ENCODE measurements around the gene TMEM30A.

The TMEM30A gene

DNA sequence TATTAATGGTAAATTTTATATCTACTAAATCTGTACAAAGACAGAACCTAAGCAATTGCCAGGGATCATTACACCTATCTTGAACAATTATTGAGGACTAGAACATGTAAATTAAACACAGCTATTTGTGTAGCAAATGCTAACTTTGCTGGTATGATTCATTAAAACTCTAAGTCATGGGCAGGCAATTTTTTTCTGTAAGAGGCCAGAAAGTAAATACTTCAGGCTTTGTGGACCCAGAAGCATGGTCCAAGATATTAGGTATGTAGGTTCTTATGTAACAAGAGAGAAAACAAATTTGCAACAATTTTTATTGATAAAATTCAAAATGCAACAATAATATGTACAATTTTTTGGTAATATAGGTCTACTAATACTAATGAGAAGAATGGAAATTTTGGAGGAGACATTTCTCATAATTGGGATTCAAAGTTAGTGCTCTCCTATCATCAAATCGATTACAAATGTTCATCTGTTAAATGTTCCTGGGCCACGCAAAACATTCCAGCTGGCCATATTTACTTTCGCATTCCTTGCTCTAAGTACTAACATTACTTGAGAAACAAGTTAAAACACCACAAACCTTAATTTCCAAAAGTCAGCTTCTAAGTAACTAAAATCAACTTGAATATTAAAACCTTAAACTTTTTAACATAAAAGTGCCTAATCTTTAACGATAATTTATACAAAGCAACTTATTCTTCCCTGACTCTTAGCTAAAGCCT lies 4.3 kb downstream of the TMEM30A start:
- H3K4me3 ChIP-seq (ENCODE audit: extremely low read depth, insufficient read depth, low read length, poor library complexity, severe bottlenecking), result no peak overlapping the region
- no peaks in the 10 kb centered on the region for H3K9me3 ChIP-seq (ENCODE audit: control insufficient read depth, low read length)
- peaks cover 12% of the 10 kb centered on the region for H3K36me3 ChIP-seq (ENCODE audit: control insufficient read depth, insufficient read depth, low read length)
- WGBS, 2 experiments (ENCODE audit: insufficient coverage in 2 of 2), result 87 to 94% methylated on average over 3 of the region's 4 CpGs
- H3K27ac ChIP-seq (ENCODE audit: low read depth, low read length, severe bottlenecking), result no peak overlapping the region
- peaks cover 7% of the 10 kb centered on the region for H3K4me1 ChIP-seq (ENCODE audit: control insufficient read depth, insufficient read depth, low read length, poor library complexity, severe bottlenecking)

DNA sequence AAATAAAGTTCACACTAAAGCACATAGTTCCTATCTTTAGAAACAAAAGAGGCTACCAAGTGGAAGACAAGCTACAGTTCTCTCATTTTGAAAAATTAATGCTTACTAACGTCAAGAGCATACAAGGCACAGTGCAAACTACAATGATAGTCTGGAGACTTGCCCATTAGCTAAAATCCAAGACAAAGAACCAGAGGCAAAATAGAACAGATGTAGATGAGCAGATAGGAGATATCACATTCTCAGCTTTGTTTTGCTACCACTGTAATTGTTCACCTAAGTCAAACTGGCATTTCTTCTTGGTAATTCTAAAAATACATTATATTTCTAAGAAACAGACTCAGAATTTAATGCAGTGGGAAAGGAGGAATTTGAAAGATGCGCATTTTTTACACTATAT lies 5.2 kb downstream of the TMEM30A start:
- 100% methylated on average over 1 of the region's 2 CpGs; no CpG with 5 or more reads in 1 of the 2 experiments for WGBS, 2 experiments (ENCODE audit: insufficient coverage in 2 of 2)
- Histone ChIP-seq H3K9me3 (ENCODE audit: control insufficient read depth, low read length) (no peaks in the 10 kb centered on the region), H3K36me3 (ENCODE audit: control insufficient read depth, insufficient read depth, low read length) (peaks cover 18% of the 10 kb centered on the region), H3K4me1 (ENCODE audit: control insufficient read depth, insufficient read depth, low read length, poor library complexity, severe bottlenecking) (peaks cover 7% of the 10 kb centered on the region), H3K27ac (ENCODE audit: low read depth, low read length, severe bottlenecking) (no peak overlapping the region), H3K4me3 (ENCODE audit: extremely low read depth, insufficient read depth, low read length, poor library complexity, severe bottlenecking) (no peak overlapping the region)

DNA sequence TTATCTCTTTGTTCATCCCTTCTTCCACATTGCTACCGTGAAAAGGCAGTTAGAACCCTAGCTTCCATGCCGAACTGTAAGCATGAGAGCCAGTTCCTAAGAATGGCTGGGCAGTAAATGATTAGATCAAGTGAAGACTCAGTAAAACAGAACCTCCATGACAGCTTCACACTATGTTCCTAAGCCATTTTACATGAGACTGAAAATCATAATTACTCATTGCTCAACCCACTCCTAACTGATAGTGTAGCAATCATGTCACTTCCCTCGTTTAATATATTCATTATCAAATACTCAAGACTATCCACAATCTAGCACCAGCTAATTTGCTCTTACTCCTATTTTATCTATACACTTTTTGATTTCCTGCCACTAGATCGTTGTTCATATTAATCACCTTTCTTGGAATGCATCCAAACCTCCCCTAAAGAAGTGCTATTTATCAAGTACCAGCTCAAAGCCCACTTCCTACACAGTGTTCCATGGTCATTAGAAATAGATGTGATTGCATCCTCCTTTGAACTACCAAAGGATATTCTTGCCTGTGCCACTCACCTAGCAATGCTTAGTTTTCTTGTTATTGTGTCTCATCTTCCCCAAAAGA lies 6.0 kb downstream of the TMEM30A start:
- WGBS, 2 experiments (ENCODE audit: insufficient coverage in 2 of 2), result 92 to 100% methylated on average over 2 of the region's 4 CpGs
- peaks cover 7% of the 10 kb centered on the region for H3K4me1 ChIP-seq (ENCODE audit: control insufficient read depth, insufficient read depth, low read length, poor library complexity, severe bottlenecking)

DNA sequence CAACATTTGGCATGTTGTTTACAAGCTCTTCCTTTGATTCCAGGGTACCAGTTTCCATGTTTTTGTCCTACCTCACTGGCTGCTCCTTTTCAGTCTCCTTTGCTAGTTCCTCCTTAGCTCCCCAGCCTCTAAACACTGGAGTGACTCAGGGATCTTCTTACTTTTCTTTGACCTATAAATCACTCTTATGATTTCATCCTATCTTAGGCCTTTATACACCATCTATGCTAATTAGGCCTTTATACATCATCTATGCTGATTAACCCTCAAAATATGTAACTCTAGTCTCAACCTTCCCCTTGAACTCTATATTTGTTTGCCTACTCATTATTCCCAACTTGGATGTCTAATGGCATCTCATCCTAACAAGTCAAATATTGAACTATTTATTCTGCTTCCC lies 9.5 kb downstream of the TMEM30A start:
- H3K4me3 ChIP-seq (ENCODE audit: extremely low read depth, insufficient read depth, low read length, poor library complexity, severe bottlenecking), result no peak overlapping the region
- peaks cover 16% of the 10 kb centered on the region for H3K9me3 ChIP-seq (ENCODE audit: control insufficient read depth, low read length)
- H3K36me3 ChIP-seq (ENCODE audit: control insufficient read depth, insufficient read depth, low read length), result peaks cover 54% of the 10 kb centered on the region
- no peak overlapping the region for H3K27ac ChIP-seq (ENCODE audit: low read depth, low read length, severe bottlenecking)
- H3K4me1 ChIP-seq (ENCODE audit: control insufficient read depth, insufficient read depth, low read length, poor library complexity, severe bottlenecking), result no peaks in the 10 kb centered on the region

More for the DNA sequence above, 6.0 kb downstream of the TMEM30A start:
- H3K36me3 ChIP-seq (ENCODE audit: control insufficient read depth, insufficient read depth, low read length), result peaks cover 24% of the 10 kb centered on the region
- H3K4me3 ChIP-seq (ENCODE audit: extremely low read depth, insufficient read depth, low read length, poor library complexity, severe bottlenecking), result no peak overlapping the region
- no peak overlapping the region for H3K27ac ChIP-seq (ENCODE audit: low read depth, low read length, severe bottlenecking)
- H3K9me3 ChIP-seq (ENCODE audit: control insufficient read depth, low read length), result no peaks in the 10 kb centered on the region

DNA sequence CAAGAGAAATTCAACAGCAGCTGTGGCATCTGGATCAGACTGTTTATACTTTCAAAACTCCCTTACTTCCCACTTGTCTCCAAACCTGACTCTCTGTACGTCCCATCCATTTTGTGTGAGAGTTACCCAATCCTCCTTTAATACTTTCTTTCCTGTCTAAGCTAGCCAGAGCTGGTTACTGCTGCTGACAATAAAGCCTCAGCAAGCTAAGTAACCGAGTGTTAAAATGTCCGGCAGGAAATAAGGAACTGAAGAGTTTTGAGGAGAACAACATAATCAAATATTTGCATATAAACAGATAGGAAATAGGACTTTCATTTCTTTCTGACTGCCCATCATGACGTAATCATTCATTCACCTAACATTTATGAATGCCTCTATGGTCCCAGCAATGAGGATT lies 11.6 kb downstream of the TMEM30A start:
- 86% methylated on average over 1 of the region's 4 CpGs; no CpG with 5 or more reads in 1 of the 2 experiments for WGBS, 2 experiments (ENCODE audit: insufficient coverage in 2 of 2)
- Histone ChIP-seq H3K36me3 (ENCODE audit: control insufficient read depth, insufficient read depth, low read length) (peaks cover 57% of the 10 kb centered on the region), H3K27ac (ENCODE audit: low read depth, low read length, severe bottlenecking) (no peak overlapping the region), H3K9me3 (ENCODE audit: control insufficient read depth, low read length) (peaks cover 16% of the 10 kb centered on the region), H3K4me3 (ENCODE audit: extremely low read depth, insufficient read depth, low read length, poor library complexity, severe bottlenecking) (no peak overlapping the region), H3K4me1 (ENCODE audit: control insufficient read depth, insufficient read depth, low read length, poor library complexity, severe bottlenecking) (peaks cover 8% of the 10 kb centered on the region)

DNA sequence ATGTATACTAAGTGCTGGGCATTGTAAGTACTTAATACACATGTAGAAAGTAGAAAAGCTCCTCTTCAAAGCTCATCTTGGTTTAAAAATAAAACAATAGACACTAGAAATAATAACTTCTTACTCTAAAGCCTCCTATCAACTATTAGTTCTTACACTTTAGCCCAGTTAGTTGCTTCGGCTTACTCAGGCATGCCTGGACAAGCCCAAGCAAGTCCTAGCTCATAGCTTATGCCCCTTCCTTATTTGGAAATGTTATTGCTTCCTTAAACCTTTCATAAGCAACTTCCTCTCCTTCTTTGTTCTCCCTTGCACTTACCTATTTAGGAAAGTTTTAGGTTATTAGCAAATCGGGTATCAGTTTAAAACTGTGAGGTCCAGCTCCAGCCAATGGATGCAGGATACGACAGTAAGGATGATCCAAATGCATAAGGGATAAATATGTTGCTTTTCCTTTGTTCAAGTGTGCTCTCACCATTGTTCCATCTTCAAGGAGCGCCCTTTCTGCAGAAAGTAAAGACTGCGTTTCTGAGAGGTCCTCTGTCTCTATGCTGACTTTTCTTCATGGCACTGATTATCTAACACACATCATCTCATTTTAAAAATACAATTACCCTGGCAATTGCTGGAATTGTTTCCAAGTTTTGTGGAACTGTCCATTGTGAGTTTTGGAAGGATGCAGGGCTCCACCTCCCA lies 12.3 kb downstream of the TMEM30A start:
- Histone ChIP-seq H3K4me1 (ENCODE audit: control insufficient read depth, insufficient read depth, low read length, poor library complexity, severe bottlenecking) (peaks cover 8% of the 10 kb centered on the region), H3K9me3 (ENCODE audit: control insufficient read depth, low read length) (peaks cover 16% of the 10 kb centered on the region), H3K4me3 (ENCODE audit: extremely low read depth, insufficient read depth, low read length, poor library complexity, severe bottlenecking) (no peak overlapping the region), H3K27ac (ENCODE audit: low read depth, low read length, severe bottlenecking) (peak overlapping the region; percentile 43), H3K36me3 (ENCODE audit: control insufficient read depth, insufficient read depth, low read length) (peaks cover 57% of the 10 kb centered on the region)
- WGBS, 2 experiments (ENCODE audit: insufficient coverage in 2 of 2), result 97 to 98% methylated on average over 4 of the region's 5 CpGs

DNA sequence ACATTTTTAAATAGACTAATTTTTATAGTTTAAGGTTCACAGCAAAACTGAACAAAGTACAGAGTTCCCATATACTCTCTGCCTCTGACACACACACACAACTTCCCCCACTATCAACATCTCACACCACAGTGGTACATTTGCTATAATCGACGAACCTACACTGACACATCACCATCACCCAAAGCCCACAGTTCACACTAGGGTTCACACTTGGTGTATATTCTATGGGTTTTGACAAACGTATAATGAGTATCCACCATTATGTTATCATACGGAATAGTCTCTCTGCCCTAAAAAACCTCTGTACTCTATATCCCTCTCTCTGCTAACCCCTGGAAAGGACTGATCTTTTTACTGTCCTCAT lies 15.6 kb downstream of the TMEM30A start:
- H3K27ac ChIP-seq (ENCODE audit: low read depth, low read length, severe bottlenecking), result no peak overlapping the region
- H3K36me3 ChIP-seq (ENCODE audit: control insufficient read depth, insufficient read depth, low read length), result peaks cover 43% of the 10 kb centered on the region
- WGBS, 2 experiments (ENCODE audit: insufficient coverage in 2 of 2), result 83 to 94% methylated on average over 2 of the region's 4 CpGs
- H3K4me3 ChIP-seq (ENCODE audit: extremely low read depth, insufficient read depth, low read length, poor library complexity, severe bottlenecking), result no peak overlapping the region
- peaks cover 16% of the 10 kb centered on the region for H3K9me3 ChIP-seq (ENCODE audit: control insufficient read depth, low read length)
- H3K4me1 ChIP-seq (ENCODE audit: control insufficient read depth, insufficient read depth, low read length, poor library complexity, severe bottlenecking), result peaks cover 8% of the 10 kb centered on the region

DNA sequence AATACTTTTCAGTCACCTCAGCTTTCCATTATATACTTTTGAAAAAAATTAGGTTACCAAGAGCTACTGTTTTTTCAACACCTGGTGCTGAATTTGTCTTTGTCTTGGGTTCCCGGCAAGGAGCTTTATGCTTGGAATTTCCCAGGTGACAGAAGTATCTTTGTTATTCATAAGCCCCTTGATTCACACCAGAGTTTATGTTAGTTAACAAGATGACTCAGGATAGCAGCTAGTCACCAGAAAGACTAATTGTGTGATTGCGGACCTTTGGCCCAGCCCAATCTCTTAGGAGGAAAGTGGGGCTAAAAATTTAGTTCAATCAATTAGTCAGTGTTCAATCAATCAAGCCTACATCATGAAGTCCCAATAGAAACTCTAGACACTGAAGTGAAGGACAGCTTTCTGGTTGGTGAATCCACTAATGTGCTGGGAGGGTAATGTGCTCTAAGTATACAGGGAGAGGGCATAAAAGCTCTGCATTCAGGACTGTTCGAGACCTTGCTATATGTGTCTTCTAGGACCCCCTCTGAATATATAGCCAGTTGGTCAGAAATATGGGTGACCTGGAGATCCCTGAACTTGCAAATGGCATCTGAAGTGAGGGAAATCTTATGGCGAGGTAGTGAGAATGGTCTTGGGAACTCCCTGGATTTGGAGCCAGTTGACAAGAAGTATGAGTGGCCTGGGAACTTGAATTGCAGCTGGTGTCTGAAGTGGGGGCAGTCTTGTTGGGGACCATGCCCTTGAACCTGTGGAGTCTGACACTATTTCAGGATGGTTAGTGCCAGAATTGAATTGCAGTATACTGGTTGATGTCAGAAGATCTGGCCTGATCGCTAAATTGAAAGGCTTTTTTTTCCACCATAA lies 16.2 kb downstream of the TMEM30A start:
- Histone ChIP-seq H3K9me3 (ENCODE audit: control insufficient read depth, low read length) (peaks cover 16% of the 10 kb centered on the region), H3K4me3 (ENCODE audit: extremely low read depth, insufficient read depth, low read length, poor library complexity, severe bottlenecking) (no peak overlapping the region), H3K4me1 (ENCODE audit: control insufficient read depth, insufficient read depth, low read length, poor library complexity, severe bottlenecking) (peaks cover 8% of the 10 kb centered on the region), H3K36me3 (ENCODE audit: control insufficient read depth, insufficient read depth, low read length) (peaks cover 45% of the 10 kb centered on the region), H3K27ac (ENCODE audit: low read depth, low read length, severe bottlenecking) (no peak overlapping the region)
- 60 to 69% methylated on average over 3 of the region's 5 CpGs for WGBS, 2 experiments (ENCODE audit: insufficient coverage in 2 of 2)

DNA sequence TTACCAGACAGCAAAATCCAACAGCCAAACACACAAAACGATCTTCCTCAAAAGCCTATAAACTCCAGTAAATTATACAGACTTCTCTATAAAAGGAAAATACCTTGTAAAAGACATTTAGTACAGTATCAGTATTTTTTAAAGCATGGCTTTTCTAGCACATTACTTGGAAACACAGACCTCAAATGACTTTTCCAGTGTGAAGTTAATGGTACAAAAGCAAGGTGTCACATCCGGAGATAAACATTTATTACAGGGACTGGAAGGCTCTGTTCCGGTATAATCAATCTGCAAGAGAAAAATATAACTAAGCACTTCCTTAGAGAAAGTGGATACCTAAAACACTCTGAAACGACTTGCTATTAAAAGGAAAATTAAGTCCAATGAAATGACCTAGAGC lies 17.1 kb downstream of the TMEM30A start:
- Histone ChIP-seq H3K27ac (ENCODE audit: low read depth, low read length, severe bottlenecking) (no peak overlapping the region), H3K4me1 (ENCODE audit: control insufficient read depth, insufficient read depth, low read length, poor library complexity, severe bottlenecking) (peaks cover 8% of the 10 kb centered on the region), H3K4me3 (ENCODE audit: extremely low read depth, insufficient read depth, low read length, poor library complexity, severe bottlenecking) (no peak overlapping the region), H3K36me3 (ENCODE audit: control insufficient read depth, insufficient read depth, low read length) (peaks cover 38% of the 10 kb centered on the region), H3K9me3 (ENCODE audit: control insufficient read depth, low read length) (peaks cover 9% of the 10 kb centered on the region)
- WGBS, 2 experiments (ENCODE audit: insufficient coverage in 2 of 2), result 48 to 79% methylated on average over 2 to 3 of the region's 4 CpGs

DNA sequence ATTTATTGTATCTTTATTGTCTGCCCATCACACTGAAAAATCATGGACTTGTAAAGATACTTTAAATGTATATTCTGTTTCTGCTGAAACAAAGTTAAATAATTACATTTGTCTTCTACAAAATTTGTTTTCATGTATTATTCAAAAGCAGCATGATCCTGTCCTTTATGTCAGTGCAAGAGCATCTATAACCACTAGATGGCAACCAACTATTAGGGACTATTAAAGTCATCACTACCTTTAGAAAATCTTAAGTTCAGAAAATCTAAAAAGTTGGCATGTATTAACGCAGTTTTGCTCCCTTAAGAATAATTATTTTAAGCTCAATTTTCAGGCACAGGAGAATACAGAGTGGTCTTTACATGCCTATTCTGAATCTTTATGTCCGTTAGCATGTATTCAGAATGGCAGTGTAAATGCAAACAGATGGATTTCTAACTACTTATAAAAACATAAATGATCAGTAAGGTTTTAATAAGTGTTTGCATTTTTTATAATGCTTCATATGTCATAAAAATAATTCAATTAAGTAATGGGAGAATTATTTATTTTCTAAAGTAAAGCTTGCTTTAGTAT lies 17.8 kb downstream of the TMEM30A start:
- Histone ChIP-seq H3K27ac (ENCODE audit: low read depth, low read length, severe bottlenecking) (no peak overlapping the region), H3K4me1 (ENCODE audit: control insufficient read depth, insufficient read depth, low read length, poor library complexity, severe bottlenecking) (peaks cover 8% of the 10 kb centered on the region), H3K36me3 (ENCODE audit: control insufficient read depth, insufficient read depth, low read length) (peaks cover 32% of the 10 kb centered on the region), H3K4me3 (ENCODE audit: extremely low read depth, insufficient read depth, low read length, poor library complexity, severe bottlenecking) (no peak overlapping the region), H3K9me3 (ENCODE audit: control insufficient read depth, low read length) (peaks cover 3% of the 10 kb centered on the region)
- no CpG with 5 or more reads among the region's 2 CpGs for WGBS, 2 experiments (ENCODE audit: insufficient coverage in 2 of 2)

Measured in mesodermal cell (in vitro differentiated cells).